Fibroblast of the aortic adventitia (primary cell): ENCODE measurements around the gene MYMK. TPM values are rescaled to one million over a fixed set of nuclear protein-coding genes. Genes with fewer than 3 reads are reported as not detected.

ENCODE experiments used
- DNase-seq: peaks from one replicate; pipeline ENCODE4 v3.0.0-alpha.2; 2010; ENCODE audit warnings: low read depth
- H3K4me3 ChIP-seq: 2 replicates; pipeline ENCODE4 v1.5.1; 2011; ENCODE audit warnings: low read depth, mild to moderate bottlenecking, control low read depth, low read length, moderate library complexity
- total RNA-seq: library from RNA; depleted of rRNA; stranded (reverse); fragments of >200 nt; gene quantifications from 2 replicates; pipeline ENCODE4 v1.2.3, GENCODE V29; 2012; ENCODE audit warnings: low replicate concordance
- TF ChIP-seq, protein P1 (sequence below): IDR thresholded peaks from 2 replicates; pipeline ENCODE4 v1.5.1; 2011; ENCODE audit warnings: mild to moderate bottlenecking, low read length, control low read depth, inconsistent platforms; ENCODE audit not compliant: insufficient read depth

MYMK gene
- total RNA-seq, 1 donor, result not detected

DNA sequence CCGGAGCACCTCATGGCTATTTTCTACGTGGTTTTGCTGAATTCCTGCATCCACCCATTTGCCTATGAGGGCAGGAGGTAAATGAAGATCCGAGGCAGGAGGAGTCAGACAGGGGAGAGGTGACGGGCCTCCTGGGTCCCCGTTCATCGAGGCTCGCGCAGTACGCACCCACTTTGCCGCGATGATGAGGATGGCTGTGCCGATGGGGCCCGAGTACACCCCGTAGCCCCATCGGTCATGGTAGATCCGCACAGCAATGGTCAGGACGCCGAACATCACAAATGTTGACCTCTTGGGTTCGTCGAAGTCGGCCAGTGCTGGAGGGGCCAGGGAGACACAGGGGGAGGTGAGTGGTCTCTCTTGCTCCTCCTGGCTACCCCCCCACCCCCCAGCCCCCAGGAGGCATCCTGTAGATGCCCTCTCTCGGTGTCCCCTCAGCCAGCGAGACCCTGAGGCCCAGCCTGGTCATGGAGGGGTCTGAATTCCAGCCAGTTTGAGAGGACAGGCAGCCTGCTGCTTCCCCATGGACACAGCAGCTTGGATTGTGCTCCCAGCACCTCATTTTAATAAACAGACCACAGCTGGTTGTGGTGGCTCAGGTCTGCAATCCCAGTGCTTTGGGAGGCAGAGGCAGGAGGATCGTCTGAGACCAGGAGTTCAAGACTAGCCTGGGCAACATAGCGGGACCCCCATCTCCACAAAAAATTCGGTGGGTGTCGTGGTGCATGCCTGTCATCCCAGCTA is 5.9 kb downstream of the MYMK start:
- H3K4me3 ChIP-seq, result no peak overlapping the region
- TF ChIP-seq, protein P1, sequence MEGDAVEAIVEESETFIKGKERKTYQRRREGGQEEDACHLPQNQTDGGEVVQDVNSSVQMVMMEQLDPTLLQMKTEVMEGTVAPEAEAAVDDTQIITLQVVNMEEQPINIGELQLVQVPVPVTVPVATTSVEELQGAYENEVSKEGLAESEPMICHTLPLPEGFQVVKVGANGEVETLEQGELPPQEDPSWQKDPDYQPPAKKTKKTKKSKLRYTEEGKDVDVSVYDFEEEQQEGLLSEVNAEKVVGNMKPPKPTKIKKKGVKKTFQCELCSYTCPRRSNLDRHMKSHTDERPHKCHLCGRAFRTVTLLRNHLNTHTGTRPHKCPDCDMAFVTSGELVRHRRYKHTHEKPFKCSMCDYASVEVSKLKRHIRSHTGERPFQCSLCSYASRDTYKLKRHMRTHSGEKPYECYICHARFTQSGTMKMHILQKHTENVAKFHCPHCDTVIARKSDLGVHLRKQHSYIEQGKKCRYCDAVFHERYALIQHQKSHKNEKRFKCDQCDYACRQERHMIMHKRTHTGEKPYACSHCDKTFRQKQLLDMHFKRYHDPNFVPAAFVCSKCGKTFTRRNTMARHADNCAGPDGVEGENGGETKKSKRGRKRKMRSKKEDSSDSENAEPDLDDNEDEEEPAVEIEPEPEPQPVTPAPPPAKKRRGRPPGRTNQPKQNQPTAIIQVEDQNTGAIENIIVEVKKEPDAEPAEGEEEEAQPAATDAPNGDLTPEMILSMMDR, result no peak
- DNase-seq, result no peak

DNA sequence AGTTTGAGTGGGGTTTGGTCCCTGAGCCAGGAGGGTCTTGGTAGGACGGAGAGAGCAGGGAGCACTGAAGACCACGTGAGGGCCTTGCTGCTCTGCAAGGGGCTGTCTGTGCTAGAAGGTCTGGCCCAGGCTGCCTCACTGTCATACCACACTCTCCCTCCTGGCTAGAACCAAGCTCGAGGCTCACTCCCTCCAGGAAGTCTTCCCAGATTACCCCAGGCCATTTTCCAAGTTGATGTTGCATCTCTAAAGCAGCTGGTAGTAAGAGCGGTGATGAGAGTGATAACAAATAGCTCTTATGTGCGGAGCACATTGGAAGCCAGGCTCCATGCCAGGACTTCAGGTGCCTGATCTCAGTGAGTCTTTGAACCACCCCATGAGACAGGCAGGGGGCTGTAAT is 6.6 kb downstream of the MYMK start:
- DNase-seq, result no peak
- TF ChIP-seq, protein P1, result no peak
- no peak overlapping the region for H3K4me3 ChIP-seq

DNA sequence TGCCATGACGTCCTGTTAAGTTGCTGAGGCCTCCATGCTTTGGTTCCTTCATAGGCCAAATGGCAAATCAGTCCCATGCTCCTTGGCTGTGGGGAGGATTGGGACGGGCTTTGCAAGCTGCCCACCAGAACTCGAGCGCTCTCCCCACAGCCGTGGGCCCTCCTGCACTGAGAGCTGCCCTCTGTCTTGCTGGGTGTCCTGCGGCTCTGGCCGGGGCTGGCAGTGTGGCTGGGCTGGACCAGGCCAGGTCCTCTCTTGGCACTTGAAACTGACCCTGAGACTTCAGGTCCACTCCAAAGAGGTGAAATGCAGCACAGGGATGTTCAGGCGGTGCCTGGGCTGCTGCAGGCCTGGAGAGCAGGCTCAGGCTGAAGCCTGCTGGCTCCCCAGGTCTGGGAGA is 7.0 kb downstream of the MYMK start:
- TF ChIP-seq, protein P1, result no peak
- no peak for DNase-seq

DNA sequence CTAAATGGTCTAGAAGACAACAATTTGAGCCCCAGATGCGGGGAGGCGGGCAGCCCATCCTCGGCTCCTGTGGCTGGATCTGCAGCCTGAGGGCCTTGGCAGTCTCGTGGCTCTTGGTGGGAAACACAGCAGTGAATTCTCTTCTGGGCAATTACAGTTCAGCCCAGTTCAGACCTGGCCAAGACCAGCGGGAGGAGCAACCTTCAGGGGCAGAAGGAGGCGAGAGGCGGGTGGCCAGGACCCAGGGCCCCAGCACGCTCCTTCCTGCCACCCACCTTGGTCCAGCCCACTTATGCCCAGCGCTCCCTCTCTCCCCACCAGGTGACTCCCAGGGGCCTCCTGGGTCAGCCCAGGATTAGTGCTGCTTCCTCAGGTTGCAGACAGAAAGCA is 7.8 kb downstream of the MYMK start:
- no peak for DNase-seq
- no peak overlapping the region for H3K4me3 ChIP-seq
- TF ChIP-seq, protein P1, result no peak

More for the DNA sequence above, 7.0 kb downstream of the MYMK start:
- H3K4me3 ChIP-seq, result no peak overlapping the region

DNA sequence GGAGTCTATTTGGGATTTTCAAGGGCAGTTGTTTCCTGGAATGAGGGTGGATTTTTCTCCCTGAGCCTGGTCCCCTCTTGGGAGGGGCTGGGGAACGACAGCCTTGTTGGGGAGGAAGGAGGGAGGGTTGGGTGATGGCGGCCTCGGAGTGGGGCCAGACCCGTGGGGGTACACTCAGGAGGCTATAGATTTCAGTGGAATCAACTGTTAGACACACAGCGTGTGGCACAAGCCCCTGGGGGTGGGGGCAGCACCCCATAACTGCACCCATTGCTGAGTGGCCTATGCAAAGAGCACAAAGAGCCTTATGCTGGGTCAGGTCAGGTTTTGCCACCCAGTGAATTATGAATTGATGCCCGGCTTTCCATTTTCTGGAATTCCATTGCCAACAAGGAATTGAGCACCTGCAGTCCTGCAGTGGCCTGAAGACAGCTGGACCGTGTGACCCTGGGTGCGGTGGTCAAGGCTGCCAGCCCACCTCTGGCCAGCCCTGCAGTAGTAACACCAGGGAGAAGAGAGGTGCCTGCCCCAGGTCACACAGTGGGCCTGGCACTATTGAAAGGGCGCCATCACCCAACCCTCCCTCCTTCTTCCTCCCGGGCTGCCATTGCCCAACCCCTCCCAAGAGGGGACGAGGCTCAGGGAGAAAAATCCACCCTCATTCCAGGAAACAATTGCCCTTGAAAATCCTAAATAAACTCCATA is 8.4 kb downstream of the MYMK start:
- TF ChIP-seq, protein P1, result no peak
- no peak for DNase-seq
- no peak overlapping the region for H3K4me3 ChIP-seq

DNA sequence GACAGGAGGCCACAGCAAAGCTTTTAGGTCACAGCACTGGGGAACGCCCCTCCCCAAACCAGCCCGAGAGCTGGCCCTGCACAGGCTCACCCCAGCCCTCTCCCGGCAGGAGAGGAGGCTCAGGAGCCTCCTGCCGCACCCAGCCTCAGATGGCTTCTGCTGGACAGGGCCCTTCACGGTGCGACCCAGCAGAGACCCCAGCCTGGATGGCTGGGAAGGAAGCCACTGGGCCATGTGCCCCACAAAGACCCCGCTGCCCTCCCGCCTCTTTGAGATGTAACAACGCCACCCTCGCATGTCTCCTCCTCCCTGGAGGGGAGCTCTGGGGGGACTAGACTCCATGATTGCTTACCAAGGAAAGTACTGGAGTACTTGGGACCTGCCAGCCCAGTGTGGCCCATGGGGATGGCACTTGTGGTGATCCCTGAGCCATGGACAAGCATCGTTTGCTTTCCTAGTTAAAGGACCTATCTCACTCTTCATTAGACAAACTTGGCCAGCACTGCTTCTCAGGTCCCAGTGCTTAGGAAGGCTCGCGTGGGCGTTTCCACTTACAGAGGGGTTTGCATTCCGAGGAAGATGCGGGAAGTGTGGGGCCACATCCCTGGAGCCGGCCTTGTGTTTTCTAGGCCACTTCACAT is 9.0 kb downstream of the MYMK start:
- no peak overlapping the region for H3K4me3 ChIP-seq
- no peak for DNase-seq
- TF ChIP-seq, protein P1, result no peak
